HG02938 (cell line): ENCODE data around the gene ADAM20.
"Not testable (repeated sequence)": the region's sequence is repeated elsewhere in the genome, so short reads cannot be mapped to it uniquely, and the experiment has no call there.

Experiments used
- ATAC-seq: cut with Tn5 transposase; IDR thresholded peaks from one replicate; pipeline ENCODE4 v1.9.1; 2021; ENCODE audit warnings: mild to moderate bottlenecking, moderate library complexity; ENCODE audit not compliant: unreplicated experiment

The ADAM20 gene

GRCh38 chr14:70534904-70535303, at the start of gene ADAM20:
Gene ADAM20 (minus strand): TSS chr14:70535004. CDS start chr14:70524757, 10,247 bp downstream.
- ATAC-seq, result no peak

GRCh38 chr14:70576891-70577290, 42.1 kb upstream of the ADAM20 start:
- ATAC-seq, result no peak

- ATAC-seq, result no peak
Measured at GRCh38 chr14:70573050-70573449, 38.2 kb upstream of the ADAM20 start.

DNA sequence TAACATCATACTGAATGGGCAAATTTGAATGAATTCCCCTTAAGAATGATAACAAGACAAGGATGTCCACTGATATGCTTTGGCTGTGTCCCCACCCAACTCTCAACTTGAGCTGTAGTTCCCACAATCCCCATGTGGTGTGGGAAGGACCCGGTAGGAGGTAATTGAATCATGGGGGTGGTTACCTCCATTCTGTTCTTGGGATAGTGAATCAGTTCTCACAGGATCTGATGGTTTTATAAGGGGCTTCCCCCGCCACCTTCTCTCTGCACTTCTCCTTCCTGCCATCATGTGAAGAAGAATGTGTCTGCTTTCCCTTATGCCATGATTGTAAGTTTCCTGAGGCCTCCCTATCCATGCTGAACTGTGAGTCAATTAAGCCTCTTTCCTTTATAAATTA, 36.3 kb upstream of the ADAM20 start:
- no peak for ATAC-seq

GRCh38 chr14:70567791-70568190, 33.0 kb upstream of the ADAM20 start:
- no peak for ATAC-seq

GRCh38 chr14:70563869-70564268, 29.1 kb upstream of the ADAM20 start:
- ATAC-seq, result no peak

GRCh38 chr14:70563417-70563816, 28.6 kb upstream of the ADAM20 start:
- ATAC-seq, result no peak

- ATAC-seq, result no peak
Measured at GRCh38 chr14:70558356-70558755, 23.6 kb upstream of the ADAM20 start.

DNA sequence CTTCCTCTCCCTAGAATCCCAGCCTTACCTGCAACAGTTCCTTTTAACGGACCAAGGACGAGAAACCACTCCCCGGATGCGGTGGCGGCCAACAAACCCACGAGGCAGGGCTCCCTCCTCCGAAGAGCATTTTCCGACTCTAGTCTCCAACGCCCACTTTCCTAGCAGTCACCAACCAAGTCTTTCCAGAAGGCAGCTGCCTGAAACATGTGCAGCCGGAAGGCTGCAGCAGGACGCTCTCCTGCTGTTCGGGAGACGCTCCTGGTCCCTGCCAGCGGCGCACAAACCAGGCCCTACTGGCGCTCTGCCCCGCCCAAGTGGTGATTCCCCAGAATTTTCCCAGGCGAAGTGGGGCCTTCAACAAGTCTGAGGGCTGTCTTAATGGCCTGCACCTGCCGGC, 21.1 kb upstream of the ADAM20 start:
- no peak for ATAC-seq

- ATAC-seq, result no peak
Measured at GRCh38 chr14:70538087-70538486, 3.3 kb upstream of the ADAM20 start.

- ATAC-seq, result no peak
Measured at GRCh38 chr14:70536830-70537229, 2.0 kb upstream of the ADAM20 start.

DNA sequence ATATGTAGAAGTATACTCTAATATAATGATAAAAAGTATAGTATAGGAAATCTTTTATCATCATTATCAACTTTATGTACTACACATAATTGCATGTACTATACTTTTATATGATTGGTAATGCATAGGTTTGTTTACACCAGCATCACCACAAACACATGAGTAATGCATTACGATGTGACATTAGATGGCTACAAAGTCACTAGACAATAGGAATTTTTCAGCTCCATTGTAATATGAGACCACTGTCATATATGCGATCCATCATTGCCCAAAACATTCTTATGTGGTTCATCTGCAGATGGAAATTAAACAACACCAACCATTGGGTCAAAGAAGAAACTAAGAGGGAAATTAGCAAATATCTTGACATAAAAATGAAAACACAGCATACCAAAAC, 4.4 kb downstream of the ADAM20 start:
- ATAC-seq, result no peak

DNA sequence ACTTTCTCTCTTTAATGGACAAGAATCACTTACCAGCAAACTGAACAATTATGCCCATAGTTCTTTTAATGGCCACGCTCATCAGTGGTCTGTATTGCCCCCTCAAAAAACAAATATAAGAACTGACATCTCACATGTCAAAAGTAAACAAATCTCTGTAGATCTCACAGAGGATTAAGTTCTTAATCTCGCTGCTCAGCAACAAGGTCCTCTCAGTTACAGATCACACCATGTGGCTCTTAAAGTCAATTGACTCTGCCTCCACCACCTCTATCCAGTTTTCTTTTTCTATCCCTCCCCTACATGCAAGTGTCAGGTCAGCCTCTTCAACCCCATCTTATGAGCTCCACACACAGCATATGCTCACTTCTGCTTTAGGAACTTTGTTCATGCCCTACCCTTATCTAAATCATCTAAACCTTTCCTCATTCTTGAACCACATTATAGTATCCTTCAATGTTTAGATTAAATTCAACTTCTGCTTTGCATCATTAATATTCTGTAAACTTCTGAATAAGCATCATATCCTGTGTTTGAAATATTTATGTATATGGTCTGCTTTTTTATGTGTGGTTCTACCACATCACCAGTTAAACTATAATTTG, 7.2 kb downstream of the ADAM20 start:
- ATAC-seq, result no peak

- ATAC-seq, result no peak
Measured at GRCh38 chr14:70525691-70526090, 9.1 kb downstream of the ADAM20 start.

GRCh38 chr14:70515811-70516210, 19.0 kb downstream of the ADAM20 start:
- ATAC-seq, result no peak

- ATAC-seq, result no peak
Measured at GRCh38 chr14:70514168-70515069, 20.4 kb downstream of the ADAM20 start.

GRCh38 chr14:70498191-70498590, 36.6 kb downstream of the ADAM20 start:
- no peak for ATAC-seq

DNA sequence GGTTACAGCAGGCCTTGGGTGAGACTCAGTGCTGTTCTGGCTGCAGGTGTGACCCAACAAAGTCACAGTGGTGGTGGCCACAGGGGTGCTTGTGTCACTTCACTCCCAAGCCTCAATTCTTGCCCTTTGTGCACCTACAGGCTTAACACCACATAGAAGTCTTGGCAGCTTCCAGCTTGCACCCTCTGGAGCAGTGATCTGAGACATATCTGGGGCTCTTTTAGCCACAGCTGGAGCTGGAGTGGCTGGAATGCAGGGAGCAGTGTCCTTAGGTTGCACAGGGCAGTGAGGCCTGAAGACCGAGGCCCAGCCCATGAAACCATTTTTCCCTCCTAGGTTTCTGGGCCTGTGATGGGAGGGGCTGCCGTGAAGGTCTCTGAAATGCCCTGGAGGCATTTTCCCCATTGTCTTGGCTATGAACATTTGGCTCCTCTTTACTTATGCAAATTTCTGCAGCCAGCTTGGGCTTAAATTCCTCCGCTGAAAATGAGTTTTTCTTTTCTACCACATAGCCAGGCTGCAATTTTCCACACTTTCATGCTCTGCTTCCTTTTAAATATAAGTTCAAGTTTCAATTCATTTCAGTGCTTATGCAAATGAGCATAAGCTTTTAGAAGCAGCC, 45.1 kb downstream of the ADAM20 start:
- ATAC-seq, result no peak

- not testable (repeated sequence) for ATAC-seq
Measured at GRCh38 chr14:70477356-70478105, 57.3 kb downstream of the ADAM20 start.

GRCh38 chr14:70475459-70475858, 59.3 kb downstream of the ADAM20 start:
- not testable (repeated sequence) for ATAC-seq

DNA sequence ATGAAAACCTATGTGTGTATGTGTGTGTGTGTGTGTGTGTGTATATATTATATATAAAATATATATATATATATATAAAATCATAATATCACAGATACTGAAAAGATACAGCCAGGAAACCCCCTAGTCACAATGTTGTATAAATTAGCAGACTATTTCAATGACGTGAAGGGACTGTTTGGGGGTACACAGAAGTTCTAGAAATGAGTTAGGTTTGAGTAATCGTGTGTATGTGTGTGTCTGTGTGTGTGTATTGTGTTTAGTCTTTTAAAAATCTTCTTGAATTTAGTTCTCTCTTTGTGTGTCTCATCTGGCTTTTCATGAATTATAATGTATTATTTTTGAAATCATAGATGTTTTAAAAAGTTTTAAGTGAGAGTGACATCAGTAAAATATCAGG, 61.0 kb downstream of the ADAM20 start:
- ATAC-seq, result no peak
